Cardiac fibroblast (primary cell): ENCODE results near the gene PDE4B.
A peak's percentile ranks its signal among the peaks of the same experiment; 100 is the strongest.
"Not testable (repeated sequence)": the region's sequence is repeated elsewhere in the genome, so short reads cannot be mapped to it uniquely, and the experiment has no call there.

ENCODE experiments used
- DNase-seq, 2 donors: peaks; one replicate each; pipeline versions ENCODE4 v3.0.0 to v3.0.0-alpha.2; 2010; ENCODE audit warnings: low read depth in 2 of 2
- H3K4me3 ChIP-seq, 2 donors: replicated peaks in 1 of 2; 1 replicate in 1 of 2; 2 replicates in 1 of 2; pipeline ENCODE4 v1.5.1; 2011; ENCODE audit warnings: low read depth in 2 of 2, low read length in 2 of 2, mild to moderate bottlenecking in 2 of 2, moderate library complexity in 1 of 2
- TF ChIP-seq, protein P1 (sequence below): IDR thresholded peaks from one replicate; pipeline ENCODE4 v1.5.1; 2011; ENCODE audit warnings: low read depth, mild to moderate bottlenecking, low read length, inconsistent platforms

PDE4B gene

DNA sequence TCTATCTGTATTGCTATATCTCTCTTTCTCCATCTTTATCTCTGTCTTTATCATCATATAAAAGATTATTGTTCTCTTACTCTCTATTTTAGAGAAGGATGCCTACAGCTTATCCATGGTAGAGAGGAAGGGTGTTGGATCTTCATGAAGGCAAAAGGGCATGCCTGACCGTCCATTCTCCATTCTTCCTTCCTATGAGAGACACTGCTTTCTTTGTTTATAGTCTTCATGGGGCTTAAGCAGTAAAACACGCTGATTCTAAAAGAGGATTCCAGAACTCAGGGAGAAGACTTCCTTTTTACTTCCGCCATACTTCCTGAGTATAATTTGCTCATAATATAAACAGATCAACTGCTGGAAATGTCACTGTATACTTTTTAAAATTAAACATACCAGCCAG lies 44.0 kb downstream of the PDE4B start:
- H3K4me3 ChIP-seq: no peak overlapping the region
- no peak for DNase-seq
- TF ChIP-seq, protein P1, sequence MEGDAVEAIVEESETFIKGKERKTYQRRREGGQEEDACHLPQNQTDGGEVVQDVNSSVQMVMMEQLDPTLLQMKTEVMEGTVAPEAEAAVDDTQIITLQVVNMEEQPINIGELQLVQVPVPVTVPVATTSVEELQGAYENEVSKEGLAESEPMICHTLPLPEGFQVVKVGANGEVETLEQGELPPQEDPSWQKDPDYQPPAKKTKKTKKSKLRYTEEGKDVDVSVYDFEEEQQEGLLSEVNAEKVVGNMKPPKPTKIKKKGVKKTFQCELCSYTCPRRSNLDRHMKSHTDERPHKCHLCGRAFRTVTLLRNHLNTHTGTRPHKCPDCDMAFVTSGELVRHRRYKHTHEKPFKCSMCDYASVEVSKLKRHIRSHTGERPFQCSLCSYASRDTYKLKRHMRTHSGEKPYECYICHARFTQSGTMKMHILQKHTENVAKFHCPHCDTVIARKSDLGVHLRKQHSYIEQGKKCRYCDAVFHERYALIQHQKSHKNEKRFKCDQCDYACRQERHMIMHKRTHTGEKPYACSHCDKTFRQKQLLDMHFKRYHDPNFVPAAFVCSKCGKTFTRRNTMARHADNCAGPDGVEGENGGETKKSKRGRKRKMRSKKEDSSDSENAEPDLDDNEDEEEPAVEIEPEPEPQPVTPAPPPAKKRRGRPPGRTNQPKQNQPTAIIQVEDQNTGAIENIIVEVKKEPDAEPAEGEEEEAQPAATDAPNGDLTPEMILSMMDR: no peak

DNA sequence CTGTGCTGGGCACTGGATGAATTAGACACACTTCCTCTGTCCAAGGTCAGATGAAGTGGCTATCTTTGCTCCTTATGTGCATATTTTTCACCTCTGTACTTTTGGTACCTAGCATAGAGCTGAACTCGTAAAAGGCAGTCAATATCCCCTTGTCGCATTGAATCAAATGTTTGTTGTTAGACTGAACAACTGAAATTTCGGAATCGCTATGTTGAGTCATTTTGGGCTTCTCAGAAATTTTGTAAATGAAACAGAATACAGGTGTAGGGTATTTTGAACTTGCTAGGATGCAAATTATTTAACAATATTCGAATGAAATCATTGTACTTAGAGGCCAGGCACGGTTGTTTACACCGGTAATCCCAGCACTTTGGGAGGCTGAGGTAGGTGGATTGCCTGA lies 48.0 kb downstream of the PDE4B start:
- H3K4me3 ChIP-seq: no peak overlapping the region
- no peak for DNase-seq
- TF ChIP-seq, protein P1: no peak

DNA sequence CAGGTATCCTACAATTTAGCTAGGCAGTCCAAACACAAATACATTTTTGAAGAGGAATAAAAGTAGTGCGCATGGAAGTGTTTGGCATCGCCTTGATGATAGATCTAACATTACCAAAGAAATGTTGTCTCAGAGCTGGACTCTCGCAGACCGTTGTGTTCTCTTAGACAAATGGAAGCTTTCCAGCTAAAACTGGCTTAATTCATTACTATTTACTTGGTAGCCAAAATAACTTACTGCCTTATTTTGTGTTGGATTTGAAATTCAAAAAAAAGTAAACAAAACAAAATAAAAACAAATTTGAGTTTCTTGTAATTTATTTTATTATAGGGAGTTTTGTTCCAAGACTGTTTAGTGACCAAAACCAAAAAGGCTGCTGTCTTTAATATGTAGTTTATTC lies 51.6 kb downstream of the PDE4B start:
- DNase-seq: no peak
- TF ChIP-seq, protein P1: no peak
- H3K4me3 ChIP-seq: no peak overlapping the region

DNA sequence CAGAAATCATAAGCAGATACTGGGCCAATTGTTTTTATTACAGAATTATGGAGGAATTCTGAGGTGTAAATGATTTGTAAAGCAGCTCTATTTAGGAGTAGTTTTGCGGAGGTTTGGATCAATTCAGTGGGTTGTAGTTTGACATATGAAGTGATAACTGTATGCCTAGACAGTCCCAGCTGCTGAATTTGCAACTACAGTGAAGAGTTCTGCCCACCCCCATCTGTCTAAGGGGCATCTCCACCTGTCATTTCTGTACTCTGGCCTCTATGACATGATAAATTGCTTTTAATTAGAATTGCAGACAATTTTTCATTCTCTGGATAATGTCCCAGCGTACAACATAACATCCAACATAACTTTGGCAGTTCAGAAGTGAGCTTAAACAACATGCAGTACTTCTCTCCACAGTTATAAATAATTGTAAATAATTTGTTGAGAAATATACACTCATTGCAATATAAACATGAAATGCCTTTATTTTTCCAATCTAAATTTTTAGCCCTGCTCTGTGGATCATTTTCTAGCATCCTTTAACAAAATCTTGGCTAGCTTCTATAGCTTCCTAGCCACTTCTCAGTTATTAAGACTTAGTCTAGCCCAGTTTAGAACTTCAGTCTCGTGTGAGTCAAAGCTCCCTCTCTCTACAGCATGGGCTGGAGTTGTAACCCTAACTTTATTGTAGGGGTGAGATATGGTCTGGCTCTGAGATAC lies 52.3 kb downstream of the PDE4B start:
- DNase-seq: no peak
- TF ChIP-seq, protein P1: no peak

DNA sequence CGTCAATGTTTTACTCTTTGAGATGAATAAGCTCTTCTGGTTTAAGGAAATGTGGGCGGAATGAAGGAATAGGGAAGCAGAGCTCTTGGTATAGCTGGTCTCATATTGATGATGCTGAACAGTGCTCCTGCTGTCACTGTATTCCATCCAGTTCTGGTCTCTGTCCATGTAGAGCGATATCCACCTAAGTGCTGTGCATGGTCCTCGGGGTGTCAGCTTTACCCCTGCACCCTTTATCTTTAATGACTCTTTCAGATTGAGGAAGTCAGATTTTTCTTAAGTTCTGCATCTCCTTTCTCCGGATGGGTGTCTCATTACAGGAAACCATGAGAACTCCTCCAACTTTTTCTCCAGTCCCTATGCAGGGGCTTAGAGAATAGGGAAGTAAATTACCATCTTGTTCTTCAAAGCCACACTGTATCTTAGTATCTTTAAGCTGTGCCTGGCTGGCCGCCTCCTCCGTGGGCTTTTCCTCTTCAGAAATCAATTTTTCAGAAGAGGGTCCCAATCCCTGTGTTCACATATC lies 52.9 kb downstream of the PDE4B start:
- DNase-seq: no peak
- H3K4me3 ChIP-seq: no peak overlapping the region
- TF ChIP-seq, protein P1: no peak

More for the DNA sequence above, 52.3 kb downstream of the PDE4B start:
- no peak overlapping the region for H3K4me3 ChIP-seq

DNA sequence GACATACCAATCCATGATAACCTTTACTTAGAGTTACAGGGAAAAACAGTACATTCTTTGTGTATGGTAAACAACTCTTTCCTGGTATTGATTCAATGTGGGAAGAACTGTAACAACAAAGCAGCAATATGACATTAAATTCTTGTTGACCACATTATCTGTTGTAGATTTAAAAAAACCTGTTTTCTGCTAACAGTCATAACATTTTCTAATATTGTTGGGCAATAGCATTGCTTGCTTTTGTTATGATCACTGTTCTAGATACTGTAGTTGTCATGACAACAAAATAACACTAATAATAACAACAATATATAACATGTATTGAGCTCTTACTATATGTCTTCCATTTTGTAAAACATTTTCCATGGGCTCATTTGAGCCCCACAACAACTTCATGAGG lies 54.2 kb downstream of the PDE4B start:
- peak; percentile 18 to 25 for DNase-seq
- no peak overlapping the region for H3K4me3 ChIP-seq
- TF ChIP-seq, protein P1: no peak

DNA sequence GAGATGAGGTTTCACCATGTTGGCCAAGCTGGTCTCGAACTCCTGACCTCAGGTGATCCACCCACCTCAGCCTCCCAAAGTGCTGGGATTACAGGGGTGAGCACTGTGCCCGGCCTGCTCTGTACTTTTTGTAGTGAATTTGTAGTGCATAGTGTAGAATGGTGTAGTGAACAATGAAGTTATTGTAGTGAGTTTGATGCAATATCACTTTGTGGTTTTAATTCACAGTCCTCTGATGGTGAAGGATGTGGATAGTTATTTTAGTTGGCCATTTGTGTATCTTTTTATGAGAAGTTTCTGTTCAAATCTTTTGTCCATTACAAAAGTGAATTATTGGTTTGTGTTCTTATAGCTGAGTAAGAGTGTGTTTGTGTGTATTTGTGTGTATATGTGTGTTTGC lies 57.6 kb downstream of the PDE4B start:
- H3K4me3 ChIP-seq: no peak overlapping the region
- TF ChIP-seq, protein P1: no peak
- no peak for DNase-seq

DNA sequence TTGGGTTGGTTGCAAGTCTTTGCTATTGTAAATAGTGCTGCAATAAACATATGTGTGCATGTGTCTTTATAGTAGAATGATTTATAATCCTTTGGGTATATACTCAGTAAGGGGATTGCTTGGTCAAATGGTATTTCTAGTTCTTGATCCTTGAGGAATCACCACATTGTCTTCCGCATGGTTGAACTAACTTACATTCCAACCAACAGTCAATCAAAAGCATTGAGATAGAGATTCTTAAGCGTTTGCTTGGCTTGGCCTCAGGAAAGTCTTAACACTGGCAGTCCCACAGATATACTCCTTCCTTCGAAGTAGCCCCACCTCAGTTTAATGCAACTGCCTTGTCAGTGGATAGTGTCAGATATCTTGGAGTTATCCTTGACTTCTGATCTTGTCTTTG lies 63.9 kb downstream of the PDE4B start:
- not testable (repeated sequence) for DNase-seq, H3K4me3 ChIP-seq
